Activated naive CD8-positive, alpha-beta T cell (primary cell): ENCODE data around the gene SPRYD7.

Experiments
- H3K27ac Mint-ChIP-seq: one replicate; pipeline ENCODE4 v1.8.0; 2021; ENCODE audit warnings: mixed read lengths
- H3K27me3 Mint-ChIP-seq: one replicate; pipeline ENCODE4 v1.8.0; 2021; ENCODE audit warnings: mixed read lengths
- H3K36me3 Mint-ChIP-seq: one replicate; pipeline ENCODE4 v1.8.0; 2021; ENCODE audit warnings: mixed read lengths
- H3K4me1 Mint-ChIP-seq: one replicate; pipeline ENCODE4 v1.8.0; 2021; ENCODE audit warnings: low read depth, mixed read lengths
- H3K4me3 Mint-ChIP-seq: one replicate; pipeline ENCODE4 v1.8.0; 2021; ENCODE audit warnings: mild to moderate bottlenecking, mixed read lengths
- H3K9me3 Mint-ChIP-seq: one replicate; pipeline ENCODE4 v1.8.0; 2021; ENCODE audit warnings: low read depth, mixed read lengths

SPRYD7 gene, protein sequence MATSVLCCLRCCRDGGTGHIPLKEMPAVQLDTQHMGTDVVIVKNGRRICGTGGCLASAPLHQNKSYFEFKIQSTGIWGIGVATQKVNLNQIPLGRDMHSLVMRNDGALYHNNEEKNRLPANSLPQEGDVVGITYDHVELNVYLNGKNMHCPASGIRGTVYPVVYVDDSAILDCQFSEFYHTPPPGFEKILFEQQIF

DNA sequence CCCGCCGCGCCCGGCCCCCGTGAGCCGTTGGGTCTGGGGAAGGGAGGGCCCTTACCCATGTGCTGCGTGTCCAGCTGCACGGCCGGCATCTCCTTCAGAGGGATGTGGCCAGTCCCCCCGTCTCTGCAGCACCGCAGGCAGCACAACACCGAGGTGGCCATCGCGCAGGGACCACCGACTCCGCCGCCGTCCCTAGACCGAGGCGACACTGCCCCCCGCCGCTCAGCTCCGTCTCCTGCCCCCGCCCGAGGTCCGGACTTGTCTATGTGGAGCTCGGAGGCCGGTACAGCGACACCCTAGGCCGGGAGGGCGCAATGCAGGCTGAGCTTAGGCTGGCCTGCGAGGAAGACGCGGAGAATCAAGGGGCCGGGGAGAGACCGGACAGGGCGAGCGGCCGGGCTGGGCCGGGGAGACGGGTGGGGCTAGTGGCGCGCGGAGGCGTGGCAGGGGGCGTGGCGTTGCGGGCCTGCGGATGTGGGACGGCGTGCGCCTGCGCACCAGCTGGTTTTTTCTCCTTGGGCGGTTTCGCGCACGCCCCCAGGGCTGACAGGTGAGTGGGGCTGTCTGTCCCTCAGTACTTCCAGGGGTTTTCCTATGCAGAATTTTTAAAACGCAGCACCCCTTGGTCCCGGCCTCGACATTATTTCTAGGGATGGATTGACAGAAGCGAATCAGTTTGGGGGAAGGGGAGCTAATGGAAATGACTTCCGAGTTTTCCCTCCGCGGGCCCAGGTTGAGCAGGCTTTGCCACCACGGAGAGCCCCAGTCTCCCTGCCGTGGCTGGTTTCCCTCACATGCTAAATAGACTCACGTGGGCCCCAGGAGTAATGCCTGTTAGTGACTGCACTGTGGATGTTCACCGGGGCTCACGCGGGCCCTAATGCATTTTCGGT is at the start of gene SPRYD7:
TSS of gene SPRYD7 (minus strand) at position 266 of the 893 bp plus-strand sequence. CDS start at position 161, 105 bp downstream.
- no peaks in the 10 kb centered on the region for H3K9me3 Mint-ChIP-seq
- H3K4me3 Mint-ChIP-seq, result peak within 1 kb of the TSS; percentile 97
- no peaks in the 10 kb centered on the region for H3K36me3 Mint-ChIP-seq
- H3K27ac Mint-ChIP-seq, result peak within 1 kb of the TSS; percentile 78
- H3K4me1 Mint-ChIP-seq, result peaks cover 16% of the 10 kb centered on the region
- no peaks in the 10 kb centered on the region for H3K27me3 Mint-ChIP-seq

DNA sequence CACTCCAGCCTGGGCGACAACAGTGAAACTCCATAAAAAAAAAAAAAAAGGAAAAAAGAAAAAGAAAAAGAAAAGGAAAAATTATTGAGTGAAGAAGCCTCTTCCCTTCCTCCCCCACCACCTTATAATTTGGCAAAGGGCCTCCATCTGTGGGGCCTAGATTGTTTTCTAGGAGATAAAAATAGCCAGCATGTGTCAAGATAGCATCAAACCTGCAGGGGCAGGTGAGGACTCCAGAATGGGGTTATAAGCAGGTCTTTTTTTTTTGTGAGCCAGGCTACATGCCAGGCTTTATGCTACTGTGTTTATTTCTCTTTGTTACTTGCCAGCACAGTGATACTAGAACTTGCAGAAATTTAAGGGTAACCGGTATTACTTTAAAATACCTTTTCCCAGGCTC is 49.0 kb upstream of the SPRYD7 start:
- no peaks in the 10 kb centered on the region for H3K36me3 Mint-ChIP-seq
- H3K27ac Mint-ChIP-seq, result no peak overlapping the region
- no peaks in the 10 kb centered on the region for H3K4me1 Mint-ChIP-seq

DNA sequence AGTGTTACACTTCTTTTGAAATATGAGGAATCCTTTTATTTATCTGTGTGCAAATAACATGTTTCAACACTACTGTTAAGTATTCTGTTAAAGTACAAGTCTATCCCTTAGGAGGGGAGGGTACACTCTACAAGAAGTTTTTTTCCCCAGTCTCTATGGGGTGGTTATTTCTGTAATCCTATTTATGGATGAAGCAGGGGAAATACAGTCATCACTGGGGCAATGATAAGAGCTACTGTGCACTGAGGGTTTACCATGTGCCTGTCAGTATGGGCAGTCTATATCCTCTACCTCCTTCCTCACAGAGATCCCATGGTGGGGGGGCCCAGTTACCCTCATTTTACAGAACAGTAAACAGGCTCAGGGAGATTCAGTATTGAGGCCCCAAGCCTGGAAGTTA is 44.1 kb upstream of the SPRYD7 start:
- no peak overlapping the region for H3K27ac Mint-ChIP-seq
- no peaks in the 10 kb centered on the region for H3K27me3 Mint-ChIP-seq
- no peak overlapping the region for H3K4me3 Mint-ChIP-seq
- H3K4me1 Mint-ChIP-seq, result no peaks in the 10 kb centered on the region
- no peaks in the 10 kb centered on the region for H3K36me3 Mint-ChIP-seq
- no peaks in the 10 kb centered on the region for H3K9me3 Mint-ChIP-seq

More for the DNA sequence above, 49.0 kb upstream of the SPRYD7 start:
- Mint-ChIP-seq H3K4me3 (no peak overlapping the region), H3K27me3 (no peaks in the 10 kb centered on the region), H3K9me3 (no peaks in the 10 kb centered on the region)

DNA sequence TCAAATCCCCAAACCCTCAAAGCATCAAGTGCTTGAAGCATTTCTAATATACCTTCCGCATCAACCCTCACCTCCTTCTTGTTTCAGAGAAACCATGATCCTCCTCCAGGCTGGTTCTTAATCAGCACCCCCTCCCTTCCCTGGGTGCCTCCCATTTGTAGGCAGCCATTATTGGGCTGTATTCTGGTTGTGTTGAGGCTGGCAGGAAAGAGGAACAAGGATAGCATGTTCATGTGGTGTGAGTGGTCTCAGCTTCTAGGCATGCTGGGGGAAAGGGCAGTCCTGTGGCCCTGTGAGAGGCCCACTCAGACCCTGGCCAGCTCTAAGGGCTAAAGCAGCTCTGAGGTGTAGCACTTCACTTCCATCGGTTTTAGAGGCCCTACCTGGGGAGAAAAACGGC is 41.9 kb upstream of the SPRYD7 start:
- Mint-ChIP-seq H3K9me3 (no peaks in the 10 kb centered on the region), H3K27me3 (no peaks in the 10 kb centered on the region), H3K4me1 (no peaks in the 10 kb centered on the region), H3K36me3 (no peaks in the 10 kb centered on the region), H3K27ac (no peak overlapping the region), H3K4me3 (no peak overlapping the region)

DNA sequence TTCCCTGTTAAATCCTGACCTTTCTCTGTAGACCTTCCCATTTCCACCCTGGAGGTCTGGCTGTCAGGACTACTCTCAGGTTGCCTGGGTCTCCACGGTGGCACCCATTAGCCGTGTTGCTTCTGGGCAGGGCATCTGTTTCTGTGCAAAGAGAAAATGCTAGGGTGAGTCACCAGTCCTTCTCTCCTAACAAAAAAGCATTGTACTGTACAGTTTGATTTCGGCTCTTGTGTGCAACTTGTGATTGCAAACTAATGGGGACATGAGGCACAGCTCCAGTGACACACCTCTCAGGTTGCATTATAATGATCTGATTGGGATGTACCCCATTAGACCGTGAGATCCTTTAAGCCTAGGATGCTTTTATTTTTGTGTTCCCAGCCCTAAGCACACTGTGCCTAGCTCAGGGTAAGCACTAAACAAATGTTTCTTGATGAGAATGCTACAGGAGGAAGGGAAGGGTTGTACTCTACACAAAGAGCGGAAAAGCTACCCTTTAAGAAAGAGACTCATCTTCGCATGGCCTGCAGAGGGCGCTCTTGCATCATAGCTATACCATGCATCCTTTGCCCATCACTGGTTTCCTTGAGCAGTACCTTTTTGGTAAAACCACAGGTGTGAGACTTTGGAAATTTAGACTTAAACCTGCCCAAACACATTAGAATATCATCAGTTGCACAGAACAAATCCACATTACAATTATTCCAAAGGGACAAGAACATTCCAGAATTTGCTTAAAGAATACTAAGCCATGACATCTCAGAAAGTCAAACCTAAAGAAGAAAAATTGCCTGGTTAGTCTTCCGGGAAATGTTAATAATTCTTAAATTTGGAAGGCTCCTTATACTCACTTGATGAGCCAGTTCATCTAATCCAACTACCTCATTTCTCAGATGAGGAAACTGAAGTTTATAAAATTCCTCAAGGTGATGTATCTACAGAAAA is 40.4 kb upstream of the SPRYD7 start:
- Mint-ChIP-seq H3K36me3 (no peaks in the 10 kb centered on the region), H3K27me3 (no peaks in the 10 kb centered on the region), H3K9me3 (no peaks in the 10 kb centered on the region), H3K4me1 (no peaks in the 10 kb centered on the region), H3K4me3 (no peak overlapping the region), H3K27ac (no peak overlapping the region)

DNA sequence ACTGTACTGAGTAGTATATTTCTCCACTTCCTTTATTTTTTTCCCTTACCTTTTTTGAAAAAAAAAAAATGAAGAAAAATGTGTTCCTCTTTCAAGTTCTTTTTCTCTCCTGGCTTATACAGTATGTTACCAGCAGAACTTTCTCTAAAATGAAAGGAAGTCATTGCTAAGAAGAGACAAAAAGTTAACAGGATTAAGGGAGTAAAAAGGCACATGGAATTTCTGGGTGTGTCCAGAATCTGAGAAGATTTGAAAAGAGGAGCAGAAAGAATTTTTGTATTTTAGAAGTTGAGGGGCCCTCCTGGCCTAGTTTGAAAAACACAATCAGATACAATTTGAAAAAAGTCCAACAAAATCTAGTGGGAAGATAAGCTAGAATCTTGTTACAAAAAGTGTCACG is 39.7 kb upstream of the SPRYD7 start:
- Mint-ChIP-seq H3K4me1 (no peaks in the 10 kb centered on the region), H3K27me3 (no peaks in the 10 kb centered on the region), H3K9me3 (no peaks in the 10 kb centered on the region), H3K27ac (no peak overlapping the region), H3K4me3 (no peak overlapping the region), H3K36me3 (no peaks in the 10 kb centered on the region)

DNA sequence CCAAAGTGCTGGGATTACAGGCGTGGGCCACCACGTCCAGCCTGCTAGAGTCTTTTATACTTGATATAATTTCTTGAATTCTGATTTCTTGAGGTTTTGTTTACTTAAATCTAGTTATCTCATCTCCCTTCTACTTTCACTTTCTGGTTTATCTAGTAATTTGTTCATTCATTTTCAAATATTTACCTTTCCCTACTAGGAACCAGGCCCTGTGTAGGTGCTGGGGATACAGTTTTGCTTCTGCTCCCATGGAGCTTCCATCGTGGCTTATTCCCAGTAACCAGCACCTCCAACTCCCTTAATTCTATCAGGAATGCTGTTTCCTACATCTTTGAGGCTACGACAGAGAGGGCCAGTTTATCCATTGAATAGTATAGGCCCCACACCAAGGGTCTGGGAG is 36.6 kb upstream of the SPRYD7 start:
- H3K27me3 Mint-ChIP-seq, result no peaks in the 10 kb centered on the region
- peaks cover 3% of the 10 kb centered on the region for H3K36me3 Mint-ChIP-seq
- no peak overlapping the region for H3K27ac Mint-ChIP-seq
- no peaks in the 10 kb centered on the region for H3K9me3 Mint-ChIP-seq
- H3K4me3 Mint-ChIP-seq, result no peak overlapping the region
- no peaks in the 10 kb centered on the region for H3K4me1 Mint-ChIP-seq

DNA sequence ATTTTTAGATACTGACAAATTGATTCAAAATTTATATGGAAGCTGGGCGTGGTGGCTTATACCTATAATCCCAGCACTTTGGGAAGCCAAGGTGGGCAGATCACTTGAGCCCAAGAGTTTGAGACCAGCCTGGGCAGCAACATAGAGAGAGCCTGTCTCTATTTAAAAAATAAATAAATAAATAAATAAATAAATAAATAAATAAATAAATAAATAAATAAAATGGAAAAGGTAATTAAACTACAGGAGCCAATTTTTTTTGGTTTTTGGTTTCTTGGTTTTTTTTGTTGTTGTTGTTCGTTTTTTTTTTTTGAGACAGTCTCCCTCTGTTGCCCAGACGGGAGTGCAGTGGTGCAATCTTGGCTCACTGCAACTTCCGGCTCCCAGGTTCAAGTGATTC is 31.3 kb upstream of the SPRYD7 start:
- Mint-ChIP-seq H3K4me3 (no peak overlapping the region), H3K9me3 (peaks cover 19% of the 10 kb centered on the region), H3K27ac (no peak overlapping the region), H3K4me1 (no peaks in the 10 kb centered on the region), H3K36me3 (peaks cover 18% of the 10 kb centered on the region), H3K27me3 (no peaks in the 10 kb centered on the region)

DNA sequence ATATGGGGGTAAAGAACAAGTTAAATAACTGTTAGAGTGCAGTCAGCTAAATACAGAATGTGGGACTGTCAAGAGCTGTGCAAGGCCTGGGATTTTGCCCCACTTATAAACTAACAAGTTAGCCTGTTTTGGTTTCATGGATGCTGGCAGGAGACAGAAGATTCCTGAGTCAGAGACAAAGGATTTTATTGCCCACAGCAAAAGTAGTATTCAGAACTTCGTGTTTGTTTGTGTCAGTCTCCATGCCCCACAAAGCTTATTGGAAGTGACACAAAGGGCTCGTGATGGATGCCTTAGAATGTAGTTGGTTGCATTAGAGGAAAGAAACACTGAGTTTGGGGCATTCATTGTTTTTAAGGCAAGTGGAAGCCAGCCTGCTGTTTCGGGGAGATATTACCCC is 22.2 kb upstream of the SPRYD7 start:
- Mint-ChIP-seq H3K36me3 (peaks cover 14% of the 10 kb centered on the region), H3K9me3 (peaks cover 12% of the 10 kb centered on the region), H3K4me1 (no peaks in the 10 kb centered on the region), H3K27me3 (peaks cover 10% of the 10 kb centered on the region), H3K4me3 (no peak overlapping the region), H3K27ac (no peak overlapping the region)

DNA sequence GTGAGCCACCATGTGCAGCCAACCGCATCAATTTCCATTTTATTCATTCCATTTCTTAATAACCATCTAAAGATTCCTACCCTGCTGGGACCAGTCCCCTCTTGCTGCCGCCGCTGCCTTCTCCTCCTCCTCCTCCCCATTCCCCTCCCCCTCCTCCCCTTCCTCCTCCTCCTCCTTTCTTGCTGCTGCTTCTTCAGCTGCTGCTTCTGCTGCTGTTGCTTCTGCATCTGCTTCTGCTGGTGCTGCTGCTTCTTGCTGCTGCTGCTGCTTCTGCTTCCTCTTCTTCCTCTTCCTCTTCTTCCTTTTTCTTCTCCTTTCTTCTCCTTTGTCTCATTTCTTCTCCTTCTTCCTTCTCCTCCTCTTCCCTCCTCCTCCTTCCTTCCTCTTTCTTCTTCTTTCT is 20.0 kb upstream of the SPRYD7 start:
- Mint-ChIP-seq H3K27ac (no peak overlapping the region), H3K27me3 (peaks cover 10% of the 10 kb centered on the region), H3K4me3 (no peak overlapping the region), H3K4me1 (no peaks in the 10 kb centered on the region), H3K9me3 (peaks cover 4% of the 10 kb centered on the region), H3K36me3 (peaks cover 8% of the 10 kb centered on the region)

DNA sequence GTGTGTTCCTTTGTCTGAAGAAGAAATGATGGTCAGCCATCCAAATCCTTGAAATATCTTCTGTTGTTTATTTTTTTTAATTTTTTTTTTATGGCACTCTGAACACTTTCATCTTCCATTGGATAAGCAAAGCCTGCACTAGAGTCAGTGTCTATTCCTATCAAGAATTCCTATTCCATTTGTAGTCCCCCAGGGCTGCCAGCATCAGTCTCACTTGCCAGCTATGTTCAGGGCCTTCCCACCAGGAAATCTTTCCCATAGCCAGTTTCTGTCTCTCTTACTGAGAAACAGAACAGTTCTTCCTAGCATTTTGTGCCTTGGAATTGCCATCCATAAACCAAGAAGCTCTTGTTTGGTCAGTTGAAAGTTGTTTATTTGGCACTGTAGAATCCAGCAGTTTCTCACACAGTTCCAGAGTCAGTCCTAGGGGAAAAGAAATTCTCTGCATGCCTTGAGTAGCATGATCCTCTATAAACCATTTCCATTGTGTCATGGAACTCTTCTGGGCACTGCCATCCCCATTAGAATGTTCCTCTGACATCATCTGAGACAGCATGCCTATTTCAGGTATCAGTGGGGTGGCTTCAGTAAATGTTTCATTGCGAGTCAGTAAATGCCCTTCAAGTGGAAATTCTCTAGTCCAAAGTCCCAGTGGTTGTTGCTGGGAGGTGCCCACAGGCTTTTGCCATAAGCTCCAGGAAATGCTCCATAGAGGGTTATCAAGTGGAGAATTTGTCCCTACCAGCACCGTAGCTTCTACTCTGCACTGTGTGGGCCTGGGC is 18.7 kb upstream of the SPRYD7 start:
- Mint-ChIP-seq H3K9me3 (no peaks in the 10 kb centered on the region), H3K27ac (no peak overlapping the region), H3K4me1 (no peaks in the 10 kb centered on the region), H3K4me3 (no peak overlapping the region), H3K36me3 (peaks cover 4% of the 10 kb centered on the region), H3K27me3 (peaks cover 11% of the 10 kb centered on the region)

DNA sequence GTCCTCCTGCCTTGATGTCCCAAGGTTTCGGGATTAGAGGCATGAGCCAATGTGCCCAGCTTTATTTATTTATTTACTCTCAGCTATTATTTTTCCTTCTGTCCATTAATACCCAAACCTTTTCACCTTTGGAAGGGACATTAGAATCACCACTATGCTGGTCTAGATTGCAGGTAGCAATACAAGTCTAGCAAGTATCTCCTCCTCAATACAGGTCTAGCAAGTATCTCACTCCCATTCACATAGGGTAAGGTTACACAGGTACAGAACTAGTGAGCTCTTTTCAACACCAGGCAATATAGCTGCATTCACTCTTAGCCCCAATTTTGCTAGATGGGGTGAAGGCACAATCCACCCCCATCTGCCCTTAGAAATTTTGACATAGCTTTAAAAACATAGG is 17.4 kb upstream of the SPRYD7 start:
- Mint-ChIP-seq H3K9me3 (no peaks in the 10 kb centered on the region), H3K27ac (no peak overlapping the region), H3K4me1 (no peaks in the 10 kb centered on the region), H3K36me3 (no peaks in the 10 kb centered on the region), H3K4me3 (no peak overlapping the region), H3K27me3 (peaks cover 11% of the 10 kb centered on the region)

DNA sequence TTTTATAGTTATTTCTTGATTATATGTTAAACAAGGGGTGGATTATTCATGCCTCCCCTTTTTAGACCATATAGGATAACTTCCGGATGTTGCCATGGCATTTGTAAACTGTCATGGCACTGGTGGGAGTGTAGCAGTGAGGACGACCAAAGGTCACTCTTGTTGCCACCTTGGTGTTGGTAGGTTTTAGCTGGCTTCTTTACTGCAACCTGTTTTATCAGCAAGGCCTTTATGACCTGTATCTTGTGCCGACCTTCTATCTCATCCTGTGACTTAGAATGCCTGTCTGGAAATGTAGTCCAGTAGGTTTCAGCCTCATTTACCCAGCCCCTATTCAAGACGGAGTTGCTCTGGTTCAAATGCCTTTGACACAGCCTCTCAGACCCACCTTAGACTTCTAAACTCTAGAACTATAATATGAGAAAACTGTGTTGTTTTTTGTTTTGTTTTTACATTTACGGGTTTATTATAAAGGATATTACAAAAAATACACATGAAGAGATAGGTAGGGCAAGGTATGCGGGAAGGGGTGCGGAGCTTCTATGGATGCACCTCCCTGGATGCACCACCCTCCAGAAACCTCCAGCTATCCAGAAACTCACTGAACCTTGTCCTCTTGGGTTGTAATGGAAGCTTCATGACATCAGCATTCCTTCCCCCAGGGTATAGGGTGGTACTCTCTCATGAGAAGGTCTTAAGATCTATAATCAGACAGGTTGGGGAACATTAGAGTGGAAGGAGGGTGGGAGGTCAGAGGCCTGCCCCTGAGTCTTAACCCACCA is 15.8 kb upstream of the SPRYD7 start:
- H3K4me3 Mint-ChIP-seq, result no peak overlapping the region
- no peaks in the 10 kb centered on the region for H3K9me3 Mint-ChIP-seq
- no peaks in the 10 kb centered on the region for H3K4me1 Mint-ChIP-seq
- H3K27ac Mint-ChIP-seq, result no peak overlapping the region
- H3K36me3 Mint-ChIP-seq, result no peaks in the 10 kb centered on the region
- H3K27me3 Mint-ChIP-seq, result peaks cover 7% of the 10 kb centered on the region
